HEK293T (cell line): ENCODE results near the gene PREP.

Experiments used
- ARNT ChIP-seq: fragments of 450-650 bp; IDR thresholded peaks from 2 replicates; pipeline ENCODE4 v1.6.1; 2017; ENCODE audit warnings: mild to moderate bottlenecking
- ELF4 ChIP-seq: fragments of 450-650 bp; IDR thresholded peaks from 2 replicates; pipeline ENCODE4 v1.6.1; 2017; ENCODE audit warnings: antibody characterized with exemption
- FOXM1 ChIP-seq: fragments of 450-650 bp; IDR thresholded peaks from 2 replicates; pipeline ENCODE4 v1.6.1; 2017; ENCODE audit warnings: mild to moderate bottlenecking, borderline replicate concordance
- HDGF ChIP-seq: fragments of 450-650 bp; IDR thresholded peaks from 2 replicates; pipeline ENCODE4 v1.6.1; 2017; ENCODE audit warnings: antibody characterized with exemption, borderline replicate concordance
- LEF1 ChIP-seq: fragments of 450-650 bp; IDR thresholded peaks from 2 replicates; pipeline ENCODE4 v1.6.1; 2017; ENCODE audit warnings: mild to moderate bottlenecking, borderline replicate concordance
- SP1 ChIP-seq: fragments of 450-650 bp; IDR thresholded peaks from 2 replicates; pipeline ENCODE4 v1.6.1; 2017
- SUZ12 ChIP-seq: fragments of 450-650 bp; IDR thresholded peaks from 2 replicates; pipeline ENCODE4 v1.6.1; 2016; ENCODE audit warnings: mild to moderate bottlenecking
- TARDBP ChIP-seq: fragments of 450-650 bp; IDR thresholded peaks from 2 replicates; pipeline ENCODE4 v1.6.1; 2016
- ZNF384 ChIP-seq: fragments of 450-650 bp; IDR thresholded peaks from 2 replicates; pipeline ENCODE4 v1.6.1; 2016
- TF ChIP-seq, protein P1 (sequence below): fragments of 450-650 bp; IDR thresholded peaks from 2 replicates; pipeline ENCODE4 v1.6.1; 2016

DNA sequence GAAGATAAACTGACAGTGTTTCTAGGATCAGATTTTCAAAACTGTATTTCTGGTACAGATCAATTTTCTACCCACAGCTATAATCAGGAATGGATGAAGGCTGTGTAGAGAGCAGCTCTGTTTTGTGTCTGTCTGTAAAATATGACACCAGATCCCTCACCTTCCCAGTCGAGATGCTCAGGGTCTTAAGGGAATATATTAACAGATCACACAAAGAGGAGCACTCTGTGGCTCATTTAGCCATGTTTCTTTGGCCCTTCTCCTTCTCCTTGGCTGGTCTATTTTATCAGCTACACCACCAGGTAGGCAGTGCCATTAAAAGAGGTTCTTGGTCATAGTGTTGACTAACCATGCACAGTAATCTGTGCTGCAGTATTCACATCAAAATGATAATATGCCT lies 82.6 kb downstream of the PREP start:
- TF ChIP-seq SP1 (no peak), ELF4 (no peak), FOXM1 (no peak), HDGF (no peak), TARDBP (no peak), SUZ12 (no peak), ZNF384 (no peak), ARNT (no peak), LEF1 (no peak)
- TF ChIP-seq, protein P1, sequence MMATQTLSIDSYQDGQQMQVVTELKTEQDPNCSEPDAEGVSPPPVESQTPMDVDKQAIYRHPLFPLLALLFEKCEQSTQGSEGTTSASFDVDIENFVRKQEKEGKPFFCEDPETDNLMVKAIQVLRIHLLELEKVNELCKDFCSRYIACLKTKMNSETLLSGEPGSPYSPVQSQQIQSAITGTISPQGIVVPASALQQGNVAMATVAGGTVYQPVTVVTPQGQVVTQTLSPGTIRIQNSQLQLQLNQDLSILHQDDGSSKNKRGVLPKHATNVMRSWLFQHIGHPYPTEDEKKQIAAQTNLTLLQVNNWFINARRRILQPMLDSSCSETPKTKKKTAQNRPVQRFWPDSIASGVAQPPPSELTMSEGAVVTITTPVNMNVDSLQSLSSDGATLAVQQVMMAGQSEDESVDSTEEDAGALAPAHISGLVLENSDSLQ = no peak
